WTC11 (cell line): ENCODE data around the gene TRIM5. TPM values are rescaled to one million over a fixed set of nuclear protein-coding genes. Genes with fewer than 3 reads are reported as not detected.
"Not testable (repeated sequence)": the region's sequence is repeated elsewhere in the genome, so short reads cannot be mapped to it uniquely, and the experiment has no call there.

ENCODE experiments used
- ATAC-seq: fragments of 200-7000 bp; cut with Tn5 transposase; 2 replicates; pipeline ENCODE4 v1.10.0; 2021; ENCODE audit warnings: mild to moderate bottlenecking, moderate library complexity
- CTCF ChIA-PET: fragments of 300-600 bp; sonication (Branson Sonifier 250); formaldehyde crosslinking; loops from one replicate; lab custom pipeline; 2021; ENCODE audit warnings: antibody characterized with exemption; lab: Charles Lee
- POLR2A ChIA-PET: fragments of 350-600 bp; sonication (Branson Sonifier 250); formaldehyde crosslinking; loops from one replicate; lab custom pipeline; 2021; ENCODE audit warnings: antibody characterized with exemption; lab: Charles Lee
- DNase-seq: peaks from one replicate; pipeline ENCODE4 v3.0.0; 2021; ENCODE audit warnings: low spot score
- H3K27ac Mint-ChIP-seq: 2 replicates; pipeline ENCODE4 v1.8.0; 2021; ENCODE audit warnings: mixed read lengths
- H3K27me3 Mint-ChIP-seq: 2 replicates; pipeline ENCODE4 v1.8.0; 2021; ENCODE audit warnings: low read depth, mild to moderate bottlenecking, moderate library complexity, mixed read lengths
- H3K36me3 Mint-ChIP-seq: 2 replicates; pipeline ENCODE4 v1.8.0; 2021; ENCODE audit warnings: mixed read lengths
- H3K4me1 Mint-ChIP-seq: 2 replicates; pipeline ENCODE4 v1.8.0; 2022; ENCODE audit warnings: mixed read lengths
- H3K4me3 Mint-ChIP-seq: 2 replicates; pipeline ENCODE4 v1.8.0; 2021; ENCODE audit warnings: mild to moderate bottlenecking, moderate library complexity, mixed read lengths
- H3K9me3 Mint-ChIP-seq: 2 replicates; pipeline ENCODE4 v1.8.0; 2021; ENCODE audit warnings: mixed read lengths
- ATF1 ChIP-seq: sonication (generic); formaldehyde crosslinking; IDR thresholded peaks from 2 replicates; pipeline ENCODE4 v1.8.1; 2023; ENCODE audit warnings: mild to moderate bottlenecking, moderate library complexity, missing genetic modification reagents
- CBFB ChIP-seq: sonication (generic); formaldehyde crosslinking; IDR thresholded peaks from 2 replicates; pipeline ENCODE4 v1.8.1; 2022; ENCODE audit warnings: mild to moderate bottlenecking, low read depth, missing genetic modification reagents
- CREB1 ChIP-seq: sonication (generic); formaldehyde crosslinking; IDR thresholded peaks from 2 replicates; pipeline ENCODE4 v1.8.0; 2023; ENCODE audit warnings: mild to moderate bottlenecking, missing genetic modification reagents
- CREM ChIP-seq: sonication (generic); formaldehyde crosslinking; IDR thresholded peaks from 2 replicates; pipeline ENCODE4 v1.8.1; 2022; ENCODE audit warnings: mild to moderate bottlenecking, missing genetic modification reagents, moderate library complexity
- ELF4 ChIP-seq: sonication (generic); formaldehyde crosslinking; IDR thresholded peaks from 2 replicates; pipeline ENCODE4 v1.8.1; 2022; ENCODE audit warnings: low read depth, mild to moderate bottlenecking, moderate library complexity, missing genetic modification reagents
- EMX1 ChIP-seq: fragments of 250-450 bp; sonication (Bioruptor Pico); IDR thresholded peaks from 2 replicates; pipeline ENCODE4 v1.8.0; 2021; ENCODE audit warnings: mild to moderate bottlenecking
- ETV6 ChIP-seq: sonication (generic); formaldehyde crosslinking; IDR thresholded peaks from 2 replicates; pipeline ENCODE4 v1.8.1; 2022; ENCODE audit warnings: mild to moderate bottlenecking, missing genetic modification reagents
- IRF2 ChIP-seq: sonication (generic); formaldehyde crosslinking; IDR thresholded peaks from 2 replicates; pipeline ENCODE4 v1.8.0; 2022; ENCODE audit warnings: low read depth, missing genetic modification reagents, borderline replicate concordance
- JAZF1 ChIP-seq: fragments of 250-450 bp; sonication (Bioruptor Pico); IDR thresholded peaks from 2 replicates; pipeline ENCODE4 v1.9.0; 2021; ENCODE audit warnings: moderate library complexity, mild to moderate bottlenecking, inconsistent platforms
- NFE2L1 ChIP-seq: sonication (generic); formaldehyde crosslinking; IDR thresholded peaks from 2 replicates; pipeline ENCODE4 v1.8.1; 2023; ENCODE audit warnings: missing genetic modification reagents
- NR1H2 ChIP-seq: sonication (generic); formaldehyde crosslinking; IDR thresholded peaks from 2 replicates; pipeline ENCODE4 v1.9.0; 2021; ENCODE audit warnings: mild to moderate bottlenecking, moderate library complexity, missing genetic modification reagents
- SOX15 ChIP-seq: fragments of 250-450 bp; sonication (Bioruptor Pico); IDR thresholded peaks from 2 replicates; pipeline ENCODE4 v1.9.0; 2021; ENCODE audit warnings: mild to moderate bottlenecking
- TEAD4 ChIP-seq: sonication (generic); formaldehyde crosslinking; IDR thresholded peaks from 2 replicates; pipeline ENCODE4 v1.8.0; 2022; ENCODE audit warnings: mild to moderate bottlenecking, missing genetic modification reagents
- ZBTB21 ChIP-seq: sonication (generic); formaldehyde crosslinking; IDR thresholded peaks from 2 replicates; pipeline ENCODE4 v1.8.1; 2023; ENCODE audit warnings: mild to moderate bottlenecking, missing genetic modification reagents, borderline replicate concordance
- ZBTB43 ChIP-seq: sonication (generic); formaldehyde crosslinking; IDR thresholded peaks from 2 replicates; pipeline ENCODE4 v1.8.1; 2023; ENCODE audit warnings: mild to moderate bottlenecking, missing genetic modification reagents
- ZNF219 ChIP-seq: sonication (generic); formaldehyde crosslinking; IDR thresholded peaks from 2 replicates; pipeline ENCODE4 v1.8.0; 2023; ENCODE audit warnings: missing genetic modification reagents, mild to moderate bottlenecking, borderline replicate concordance
- ZNF263 ChIP-seq: sonication (generic); formaldehyde crosslinking; IDR thresholded peaks from 2 replicates; pipeline ENCODE4 v1.8.1; 2022; ENCODE audit warnings: low read depth, mild to moderate bottlenecking, moderate library complexity, missing genetic modification reagents
- ZNF416 ChIP-seq: fragments of 250-450 bp; sonication (Bioruptor Pico); IDR thresholded peaks from 2 replicates; pipeline ENCODE4 v1.9.0; 2021; ENCODE audit warnings: mild to moderate bottlenecking, inconsistent platforms
- ZNF671 ChIP-seq: fragments of 250-450 bp; sonication (Bioruptor Pico); IDR thresholded peaks from 2 replicates; pipeline ENCODE4 v1.8.0; 2021; ENCODE audit warnings: mild to moderate bottlenecking
- total RNA-seq: library from RNA; stranded (reverse); gene quantifications from 3 replicates; pipeline ENCODE4 v1.2.3, GENCODE V29; 2021
- TF ChIP-seq, protein P1 (sequence below): sonication (generic); formaldehyde crosslinking; IDR thresholded peaks from 2 replicates; pipeline ENCODE4 v1.8.1; 2023; ENCODE audit warnings: mild to moderate bottlenecking, missing genetic modification reagents, moderate library complexity
- TF ChIP-seq, protein P2 (sequence below): fragments of 250-450 bp; sonication (Bioruptor Pico); IDR thresholded peaks from 2 replicates; pipeline ENCODE4 v2.1.2; 2022; ENCODE audit warnings: mild to moderate bottlenecking, moderate library complexity
- TF ChIP-seq, protein P3 (sequence below): sonication (generic); formaldehyde crosslinking; IDR thresholded peaks from 2 replicates; pipeline ENCODE4 v1.8.0; 2023; ENCODE audit warnings: mild to moderate bottlenecking, missing genetic modification reagents
- TF ChIP-seq, protein P4 (sequence below): sonication (generic); formaldehyde crosslinking; IDR thresholded peaks from 2 replicates; pipeline ENCODE4 v1.8.1; 2023; ENCODE audit warnings: mild to moderate bottlenecking, moderate library complexity, missing genetic modification reagents

The TRIM5 gene
- total RNA-seq, 1 experiment from 2014 or later = 31.8 TPM

- CTCF ChIA-PET = no interaction called here
- no peaks in the 10 kb centered on the region; the same call in 1 of the 2 replicates for H3K27me3 Mint-ChIP-seq
- no peak for ATAC-seq
- H3K4me1 Mint-ChIP-seq = no peaks in the 10 kb centered on the region
- H3K36me3 Mint-ChIP-seq = peaks cover 5% of the 10 kb centered on the region
- POLR2A ChIA-PET = no interaction called here
- no peak overlapping the region for H3K27ac Mint-ChIP-seq
- no peak for DNase-seq
- no peak overlapping the region for H3K4me3 Mint-ChIP-seq
- TF ChIP-seq ZNF219 (no peak), CREB1 (CRISPR knock-in tag) (no peak), ELF4 (CRISPR knock-in tag) (no peak), CBFB (no peak), ZNF263 (CRISPR knock-in tag) (no peak), CREM (CRISPR knock-in tag) (no peak), TEAD4 (CRISPR knock-in tag) (no peak), NFE2L1 (CRISPR knock-in tag) (no peak), ZBTB21 (CRISPR knock-in tag) (no peak), JAZF1 (CRISPR knock-in tag) (no peak)
- TF ChIP-seq, protein P1, sequence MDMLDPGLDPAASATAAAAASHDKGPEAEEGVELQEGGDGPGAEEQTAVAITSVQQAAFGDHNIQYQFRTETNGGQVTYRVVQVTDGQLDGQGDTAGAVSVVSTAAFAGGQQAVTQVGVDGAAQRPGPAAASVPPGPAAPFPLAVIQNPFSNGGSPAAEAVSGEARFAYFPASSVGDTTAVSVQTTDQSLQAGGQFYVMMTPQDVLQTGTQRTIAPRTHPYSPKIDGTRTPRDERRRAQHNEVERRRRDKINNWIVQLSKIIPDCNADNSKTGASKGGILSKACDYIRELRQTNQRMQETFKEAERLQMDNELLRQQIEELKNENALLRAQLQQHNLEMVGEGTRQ (CRISPR knock-in tag) = no peak
- H3K9me3 Mint-ChIP-seq = peaks cover 30% of the 10 kb centered on the region
These were observed 35.0 kb upstream of the TRIM5 start for GRCh38 chr11:5719703-5720495.

- H3K4me3 Mint-ChIP-seq, DNase-seq, H3K36me3 Mint-ChIP-seq, CTCF ChIA-PET, POLR2A ChIA-PET, H3K27me3 Mint-ChIP-seq, H3K4me1 Mint-ChIP-seq, H3K27ac Mint-ChIP-seq, ATAC-seq: not testable (repeated sequence)
- peaks cover 30% of the 10 kb centered on the region for H3K9me3 Mint-ChIP-seq
These were observed 31.6 kb upstream of the TRIM5 start for GRCh38 chr11:5716518-5716917.

DNA sequence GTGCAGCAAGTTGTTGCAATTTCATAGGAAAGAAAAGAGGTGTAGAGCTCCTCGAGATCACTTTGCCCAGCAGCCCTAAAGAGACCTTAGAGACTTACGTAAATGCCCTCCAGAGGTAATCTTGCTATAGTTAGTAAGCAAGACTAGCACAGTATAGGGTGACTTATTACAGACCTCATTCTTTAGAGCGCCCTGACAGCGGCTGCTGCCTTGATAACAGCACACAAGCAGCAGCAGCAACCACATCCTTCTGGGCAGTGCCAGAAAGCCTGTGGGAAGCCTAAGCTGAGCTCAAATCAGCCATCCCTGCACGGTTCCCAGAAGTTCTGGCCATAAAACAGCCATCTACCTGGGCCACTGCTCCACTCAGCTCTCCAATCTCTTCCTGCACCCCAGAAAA lies 28.8 kb upstream of the TRIM5 start:
- Mint-ChIP-seq H3K9me3 (peaks cover 19% of the 10 kb centered on the region), H3K4me3 (no peak overlapping the region), H3K36me3 (peaks cover 16% of the 10 kb centered on the region), H3K4me1 (no peaks in the 10 kb centered on the region), H3K27me3 (no peaks in the 10 kb centered on the region; the same call in 1 of the 2 replicates), H3K27ac (no peak overlapping the region)
- TF ChIP-seq ZNF671 (CRISPR knock-in tag) (no peak), ZBTB43 (CRISPR knock-in tag) (no peak), JAZF1 (CRISPR knock-in tag) (no peak), ETV6 (CRISPR knock-in tag) (no peak), ZNF416 (CRISPR knock-in tag) (no peak), SOX15 (CRISPR knock-in tag) (no peak), IRF2 (CRISPR knock-in tag) (no peak), EMX1 (CRISPR knock-in tag) (no peak), NR1H2 (CRISPR knock-in tag) (no peak), ATF1 (no peak)
- TF ChIP-seq, protein P2, sequence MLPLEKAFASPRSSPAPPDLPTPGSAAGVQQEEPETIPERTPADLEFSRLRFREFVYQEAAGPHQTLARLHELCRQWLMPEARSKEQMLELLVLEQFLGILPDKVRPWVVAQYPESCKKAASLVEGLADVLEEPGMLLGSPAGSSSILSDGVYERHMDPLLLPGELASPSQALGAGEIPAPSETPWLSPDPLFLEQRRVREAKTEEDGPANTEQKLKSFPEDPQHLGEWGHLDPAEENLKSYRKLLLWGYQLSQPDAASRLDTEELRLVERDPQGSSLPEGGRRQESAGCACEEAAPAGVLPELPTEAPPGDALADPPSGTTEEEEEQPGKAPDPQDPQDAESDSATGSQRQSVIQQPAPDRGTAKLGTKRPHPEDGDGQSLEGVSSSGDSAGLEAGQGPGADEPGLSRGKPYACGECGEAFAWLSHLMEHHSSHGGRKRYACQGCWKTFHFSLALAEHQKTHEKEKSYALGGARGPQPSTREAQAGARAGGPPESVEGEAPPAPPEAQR (CRISPR knock-in tag) = no peak
- TF ChIP-seq, protein P3, sequence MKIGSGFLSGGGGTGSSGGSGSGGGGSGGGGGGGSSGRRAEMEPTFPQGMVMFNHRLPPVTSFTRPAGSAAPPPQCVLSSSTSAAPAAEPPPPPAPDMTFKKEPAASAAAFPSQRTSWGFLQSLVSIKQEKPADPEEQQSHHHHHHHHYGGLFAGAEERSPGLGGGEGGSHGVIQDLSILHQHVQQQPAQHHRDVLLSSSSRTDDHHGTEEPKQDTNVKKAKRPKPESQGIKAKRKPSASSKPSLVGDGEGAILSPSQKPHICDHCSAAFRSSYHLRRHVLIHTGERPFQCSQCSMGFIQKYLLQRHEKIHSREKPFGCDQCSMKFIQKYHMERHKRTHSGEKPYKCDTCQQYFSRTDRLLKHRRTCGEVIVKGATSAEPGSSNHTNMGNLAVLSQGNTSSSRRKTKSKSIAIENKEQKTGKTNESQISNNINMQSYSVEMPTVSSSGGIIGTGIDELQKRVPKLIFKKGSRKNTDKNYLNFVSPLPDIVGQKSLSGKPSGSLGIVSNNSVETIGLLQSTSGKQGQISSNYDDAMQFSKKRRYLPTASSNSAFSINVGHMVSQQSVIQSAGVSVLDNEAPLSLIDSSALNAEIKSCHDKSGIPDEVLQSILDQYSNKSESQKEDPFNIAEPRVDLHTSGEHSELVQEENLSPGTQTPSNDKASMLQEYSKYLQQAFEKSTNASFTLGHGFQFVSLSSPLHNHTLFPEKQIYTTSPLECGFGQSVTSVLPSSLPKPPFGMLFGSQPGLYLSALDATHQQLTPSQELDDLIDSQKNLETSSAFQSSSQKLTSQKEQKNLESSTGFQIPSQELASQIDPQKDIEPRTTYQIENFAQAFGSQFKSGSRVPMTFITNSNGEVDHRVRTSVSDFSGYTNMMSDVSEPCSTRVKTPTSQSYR (CRISPR knock-in tag) = no peak
- TF ChIP-seq, protein P4, sequence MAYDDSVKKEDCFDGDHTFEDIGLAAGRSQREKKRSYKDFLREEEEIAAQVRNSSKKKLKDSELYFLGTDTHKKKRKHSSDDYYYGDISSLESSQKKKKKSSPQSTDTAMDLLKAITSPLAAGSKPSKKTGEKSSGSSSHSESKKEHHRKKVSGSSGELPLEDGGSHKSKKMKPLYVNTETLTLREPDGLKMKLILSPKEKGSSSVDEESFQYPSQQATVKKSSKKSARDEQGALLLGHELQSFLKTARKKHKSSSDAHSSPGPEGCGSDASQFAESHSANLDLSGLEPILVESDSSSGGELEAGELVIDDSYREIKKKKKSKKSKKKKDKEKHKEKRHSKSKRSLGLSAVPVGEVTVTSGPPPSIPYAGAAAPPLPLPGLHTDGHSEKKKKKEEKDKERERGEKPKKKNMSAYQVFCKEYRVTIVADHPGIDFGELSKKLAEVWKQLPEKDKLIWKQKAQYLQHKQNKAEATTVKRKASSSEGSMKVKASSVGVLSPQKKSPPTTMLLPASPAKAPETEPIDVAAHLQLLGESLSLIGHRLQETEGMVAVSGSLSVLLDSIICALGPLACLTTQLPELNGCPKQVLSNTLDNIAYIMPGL (CRISPR knock-in tag) = no peak
- ATAC-seq = no peak
- ChIA-PET POLR2A (no interaction called here), CTCF (interaction anchor here (1.1 kb wide), 1 partner anchor 177 kb away, joined by 3 read pairs; no protein-coding TSS in a partner anchor)
- DNase-seq = no peak
